Neural progenitor cell (in vitro differentiated cells): ENCODE measurements around the gene MYOG.

Source experiments
- CTCF ChIP-seq: fragments of 200-600 bp; sonication (generic); IDR thresholded peaks from 2 replicates; pipeline ENCODE4 v1.5.1; 2017; ENCODE audit warnings: antibody characterized with exemption, mild to moderate bottlenecking
- EZH2 ChIP-seq: fragments of 200-600 bp; sonication (generic); IDR thresholded peaks from 2 replicates; pipeline ENCODE4 v1.6.1; 2017; ENCODE audit warnings: antibody characterized with exemption, mild to moderate bottlenecking, moderate library complexity

- TF ChIP-seq CTCF (no peak), EZH2 (no peak)
Observed at GRCh38 chr1:203085528-203086406, at the start of gene MYOG.
